ENCODE data around the gene NKX2-1. TPM values are rescaled to one million over a fixed set of nuclear protein-coding genes. Genes with fewer than 3 reads are reported as not detected.

The NKX2-1 gene
- total RNA-seq, 2 experiments from 2014 or later = not detected

- H3K27me3 ChIP-seq (ENCODE audit: control insufficient read depth in 1 of 2, insufficient read depth in 2 of 2, low read length in 2 of 2) = peaks cover 76 to 92% of the 10 kb centered on the region in 2 experiments
- Mint-ChIP-seq H3K9me3 (peaks cover 4% of the 10 kb centered on the region), H3K27me3 (peaks cover 83% of the 10 kb centered on the region), H3K4me1 (ENCODE audit: low read depth) (peaks cover 18% of the 10 kb centered on the region), H3K36me3 (ENCODE audit: low read depth) (no peaks in the 10 kb centered on the region), H3K27ac (no peak overlapping the region), H3K4me3 (no peak overlapping the region)
- H3K36me3 ChIP-seq (ENCODE audit: insufficient read depth, low read length) = no peaks in the 10 kb centered on the region
- POLR2A ChIA-PET = no interaction called here
- peaks cover 5 to 49% of the 10 kb centered on the region in 2 experiments for H3K9me3 ChIP-seq (ENCODE audit: control insufficient read depth in 1 of 2, insufficient read depth in 1 of 2, low read length in 2 of 2)
- ATAC-seq (ENCODE audit: poor library complexity) (no peak), DNase-seq (no peak)
- no peak overlapping the region for H3K4me3 ChIP-seq (ENCODE audit: low read length)
- no peak overlapping the region for H3K27ac ChIP-seq (ENCODE audit: low read depth in 1 of 2, low read length in 2 of 2)
- CTCF ChIA-PET = no interaction called here
- peaks cover 4% of the 10 kb centered on the region for H3K4me1 ChIP-seq (ENCODE audit: insufficient read depth, low read length)
- TF ChIP-seq CTCF (IDR thresholded peaks at IDR 0.05) = no peak
- intact Hi-C loops (cut with DNase I, micrococcal nuclease) = no loop called here
Measured at GRCh38 chr14:36509069-36509917, 10.7 kb downstream of the NKX2-1 start.

- Mint-ChIP-seq H3K4me3 (no peak overlapping the region), H3K4me1 (ENCODE audit: low read depth) (peaks cover 22% of the 10 kb centered on the region), H3K27ac (no peak overlapping the region), H3K27me3 (peaks cover 81% of the 10 kb centered on the region), H3K9me3 (peaks cover 4% of the 10 kb centered on the region), H3K36me3 (ENCODE audit: low read depth) (no peaks in the 10 kb centered on the region)
- Histone ChIP-seq H3K9me3 (ENCODE audit: control insufficient read depth in 1 of 2, insufficient read depth in 1 of 2, low read length in 2 of 2) (peaks cover 5 to 44% of the 10 kb centered on the region in 2 experiments), H3K4me1 (ENCODE audit: insufficient read depth, low read length) (peaks cover 5% of the 10 kb centered on the region), H3K27ac (ENCODE audit: low read depth in 1 of 2, low read length in 2 of 2) (no peak overlapping the region), H3K4me3 (ENCODE audit: low read length) (no peak overlapping the region), H3K36me3 (ENCODE audit: insufficient read depth, low read length) (no peaks in the 10 kb centered on the region), H3K27me3 (ENCODE audit: control insufficient read depth in 1 of 2, insufficient read depth in 2 of 2, low read length in 2 of 2) (peaks cover 71 to 91% of the 10 kb centered on the region in 2 experiments)
- ChIA-PET CTCF (no interaction called here), POLR2A (no interaction called here)
- intact Hi-C loops (cut with DNase I, micrococcal nuclease) = no loop called here
- no peak for TF ChIP-seq CTCF (IDR thresholded peaks at IDR 0.05)
- no peak for ATAC-seq (ENCODE audit: poor library complexity)
- DNase-seq = no peak
Measured at GRCh38 chr14:36508418-36509068, 11.5 kb downstream of the NKX2-1 start.

GRCh38 chr14:36507847-36508417, 12.1 kb downstream of the NKX2-1 start:
- Mint-ChIP-seq H3K27ac (no peak overlapping the region), H3K27me3 (peaks cover 81% of the 10 kb centered on the region), H3K4me1 (ENCODE audit: low read depth) (peaks cover 23% of the 10 kb centered on the region), H3K36me3 (ENCODE audit: low read depth) (no peaks in the 10 kb centered on the region), H3K9me3 (peaks cover 4% of the 10 kb centered on the region), H3K4me3 (no peak overlapping the region)
- ChIA-PET CTCF (no interaction called here), POLR2A (no interaction called here)
- Histone ChIP-seq H3K4me3 (ENCODE audit: low read length) (no peak overlapping the region), H3K9me3 (ENCODE audit: control insufficient read depth in 1 of 2, insufficient read depth in 1 of 2, low read length in 2 of 2) (peaks cover 5 to 38% of the 10 kb centered on the region in 2 experiments), H3K27me3 (ENCODE audit: control insufficient read depth in 1 of 2, insufficient read depth in 2 of 2, low read length in 2 of 2) (peaks cover 66 to 91% of the 10 kb centered on the region in 2 experiments), H3K36me3 (ENCODE audit: insufficient read depth, low read length) (no peaks in the 10 kb centered on the region), H3K27ac (ENCODE audit: low read depth in 1 of 2, low read length in 2 of 2) (no peak overlapping the region), H3K4me1 (ENCODE audit: insufficient read depth, low read length) (peaks cover 5% of the 10 kb centered on the region)
- no peak for ATAC-seq (ENCODE audit: poor library complexity)
- no peak for DNase-seq
- no peak for TF ChIP-seq CTCF (IDR thresholded peaks at IDR 0.05)
- intact Hi-C loops (cut with DNase I, micrococcal nuclease) = no loop called here
